CD4-positive, alpha-beta T cell treated with Interleukin-6 for 4 hours (primary cell): ENCODE results near the gene ETV6.
"Not testable (repeated sequence)": the region's sequence is repeated elsewhere in the genome, so short reads cannot be mapped to it uniquely, and the experiment has no call there.

ENCODE experiments used
- DNase-seq: peaks from one replicate; pipeline ENCODE4 v3.0.0-alpha.2; 2020; ENCODE audit warnings: mixed read lengths

Gene ETV6

DNA sequence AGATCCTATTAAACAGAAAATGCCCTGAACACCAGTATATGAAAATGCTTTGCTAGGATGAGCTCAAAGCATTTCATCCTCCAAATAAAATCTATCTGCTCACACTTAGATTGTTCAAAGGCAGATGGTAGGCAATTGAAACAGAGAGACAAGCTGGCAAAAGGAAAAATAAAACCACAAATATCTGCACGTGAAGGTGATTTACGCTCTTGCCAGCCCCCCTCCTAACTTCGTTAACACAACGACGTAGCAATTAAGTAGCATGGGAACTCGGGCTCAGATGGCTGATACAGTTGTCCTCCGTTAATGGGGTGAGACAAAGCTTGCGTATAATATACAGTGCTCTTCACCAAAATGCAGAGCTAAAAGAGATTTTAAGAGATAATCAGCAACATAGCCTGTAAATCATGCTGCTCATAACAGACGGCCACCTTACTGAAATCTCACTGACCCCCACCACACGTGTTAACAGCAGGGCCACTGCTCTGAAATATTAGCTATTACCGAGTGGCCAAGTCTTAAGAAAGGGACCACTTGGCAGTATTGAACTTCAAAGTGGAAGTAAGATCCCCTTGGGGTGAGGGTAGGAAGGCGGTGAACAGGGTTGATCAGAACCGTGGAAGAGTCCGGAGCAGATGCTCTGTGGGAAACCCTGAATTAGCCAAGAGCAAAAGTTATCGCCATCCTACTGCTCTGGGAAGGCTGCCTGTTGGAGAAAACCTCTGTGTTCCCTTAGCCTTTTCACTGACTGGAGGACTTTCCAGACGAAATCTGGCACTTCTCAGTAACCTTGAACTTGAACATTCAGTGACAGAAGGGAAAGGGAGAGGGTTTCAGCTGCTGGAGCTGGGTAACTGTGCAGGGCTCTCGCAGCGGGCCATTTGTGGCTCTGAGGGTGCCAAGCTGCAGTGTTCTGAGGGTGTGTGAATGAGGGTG, 23.1 kb downstream of the ETV6 start:
- no peak for DNase-seq

GRCh38 chr12:11673666-11674461, 24.4 kb downstream of the ETV6 start:
- no peak for DNase-seq

GRCh38 chr12:11674894-11675390, 25.5 kb downstream of the ETV6 start:
- DNase-seq, result no peak

DNA sequence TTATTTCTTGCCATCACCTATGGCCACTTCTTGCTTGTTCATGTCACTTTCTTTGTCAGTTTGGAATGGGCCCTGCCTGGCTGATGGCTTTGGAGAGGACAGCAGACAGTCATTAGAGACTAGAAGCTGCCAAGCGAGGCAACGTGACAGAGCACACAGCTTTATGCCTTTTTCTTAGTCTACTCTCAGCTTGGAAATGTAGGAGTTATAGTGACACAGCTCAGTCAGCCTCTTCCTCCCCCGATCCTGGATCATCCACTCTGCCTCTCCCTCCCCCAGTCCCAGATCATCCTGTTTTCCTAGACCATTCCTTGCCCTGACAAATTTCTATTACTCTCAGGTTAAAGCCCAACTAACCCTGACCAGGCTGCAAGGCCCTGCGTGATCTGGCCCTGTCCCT, 26.6 kb downstream of the ETV6 start:
- no peak for DNase-seq

DNA sequence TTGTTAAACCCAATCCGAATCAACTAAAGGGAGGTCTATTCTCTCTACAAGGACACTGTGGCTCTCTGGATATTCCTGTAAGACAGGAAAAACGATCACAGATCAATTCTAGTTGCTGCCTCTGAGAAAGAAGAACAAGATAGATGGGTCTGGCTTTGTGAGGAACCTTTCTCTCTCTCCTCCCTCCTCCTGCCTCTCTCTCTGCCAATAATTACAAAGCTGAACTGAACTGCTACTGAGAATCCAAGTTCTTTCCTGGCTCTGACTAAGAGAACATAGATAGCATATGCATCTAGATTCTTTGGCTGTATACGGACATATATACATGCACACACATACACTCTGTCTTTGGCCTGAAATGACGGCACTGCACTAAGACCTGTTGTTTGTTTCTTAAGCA, 27.6 kb downstream of the ETV6 start:
- DNase-seq, result no peak

- DNase-seq, result no peak
Observed at GRCh38 chr12:11677752-11678151, 28.3 kb downstream of the ETV6 start.

DNA sequence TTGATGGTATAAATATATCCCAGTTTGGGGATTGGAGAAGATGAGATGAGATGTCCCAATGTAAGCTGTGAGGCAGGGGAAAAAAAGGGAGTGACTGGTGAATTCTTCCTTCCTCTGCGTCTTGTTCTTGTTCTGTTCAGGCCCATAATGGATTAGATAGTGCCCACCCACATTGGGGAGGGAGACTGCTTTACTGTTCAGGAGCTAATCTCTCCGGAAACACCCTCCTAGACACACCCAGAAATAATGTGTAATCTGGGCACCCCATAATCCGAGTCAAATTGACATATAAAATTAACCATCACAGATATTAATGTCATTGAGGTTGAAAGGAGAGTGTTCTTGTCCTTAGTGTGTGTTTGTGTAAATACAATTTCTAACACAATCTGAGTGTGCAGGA, 29.3 kb downstream of the ETV6 start:
- DNase-seq, result no peak

DNA sequence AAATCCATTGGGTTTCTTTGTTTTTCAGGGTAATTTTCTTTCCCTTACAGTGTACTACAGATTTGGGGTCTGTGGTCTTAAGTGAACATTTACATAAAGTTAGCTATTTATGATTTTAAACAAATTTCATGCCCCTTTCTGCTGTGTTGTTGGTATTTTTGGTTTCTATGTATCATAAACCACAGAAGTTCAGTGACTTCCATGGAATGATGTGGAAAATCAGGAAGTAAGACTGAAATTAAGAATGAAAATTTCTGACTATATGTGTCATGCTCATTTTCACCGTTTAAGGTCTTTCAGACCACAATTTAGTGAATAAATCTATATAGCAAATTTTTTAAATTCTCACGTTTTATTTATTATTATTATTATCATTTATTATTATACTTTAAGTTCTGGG, 31.7 kb downstream of the ETV6 start:
- no peak for DNase-seq

GRCh38 chr12:11681695-11682094, 32.2 kb downstream of the ETV6 start:
- DNase-seq, result not testable (repeated sequence)

DNA sequence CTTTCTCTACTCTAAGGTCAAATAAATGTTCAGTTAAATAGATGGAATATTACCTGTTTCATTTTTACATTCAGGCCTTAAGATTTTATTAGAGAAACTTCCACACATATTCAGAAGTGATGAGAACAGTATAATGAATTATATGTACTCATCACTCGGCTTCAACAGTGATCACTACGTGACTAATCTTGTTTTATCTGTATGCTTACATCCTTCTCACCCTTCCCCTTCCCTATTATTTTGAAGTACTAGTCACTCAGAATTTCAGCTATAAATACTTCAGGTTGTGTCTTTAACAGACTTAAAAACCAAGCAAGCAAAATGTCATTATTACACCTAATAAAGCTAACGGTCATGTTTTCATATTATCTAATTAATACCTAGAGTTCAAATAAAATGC, 34.9 kb downstream of the ETV6 start:
- no peak for DNase-seq

- DNase-seq, result no peak
Observed at GRCh38 chr12:11684811-11685210, 35.3 kb downstream of the ETV6 start.

GRCh38 chr12:11685316-11685715, 35.8 kb downstream of the ETV6 start:
- no peak for DNase-seq

- DNase-seq, result no peak
Observed at GRCh38 chr12:11685716-11686115, 36.2 kb downstream of the ETV6 start.

- no peak for DNase-seq
Observed at GRCh38 chr12:11686120-11686519, 36.6 kb downstream of the ETV6 start.

- no peak for DNase-seq
Observed at GRCh38 chr12:11687528-11687927, 38.1 kb downstream of the ETV6 start.

GRCh38 chr12:11688379-11688778, 38.9 kb downstream of the ETV6 start:
- DNase-seq, result no peak

GRCh38 chr12:11688831-11689230, 39.4 kb downstream of the ETV6 start:
- no peak for DNase-seq

DNA sequence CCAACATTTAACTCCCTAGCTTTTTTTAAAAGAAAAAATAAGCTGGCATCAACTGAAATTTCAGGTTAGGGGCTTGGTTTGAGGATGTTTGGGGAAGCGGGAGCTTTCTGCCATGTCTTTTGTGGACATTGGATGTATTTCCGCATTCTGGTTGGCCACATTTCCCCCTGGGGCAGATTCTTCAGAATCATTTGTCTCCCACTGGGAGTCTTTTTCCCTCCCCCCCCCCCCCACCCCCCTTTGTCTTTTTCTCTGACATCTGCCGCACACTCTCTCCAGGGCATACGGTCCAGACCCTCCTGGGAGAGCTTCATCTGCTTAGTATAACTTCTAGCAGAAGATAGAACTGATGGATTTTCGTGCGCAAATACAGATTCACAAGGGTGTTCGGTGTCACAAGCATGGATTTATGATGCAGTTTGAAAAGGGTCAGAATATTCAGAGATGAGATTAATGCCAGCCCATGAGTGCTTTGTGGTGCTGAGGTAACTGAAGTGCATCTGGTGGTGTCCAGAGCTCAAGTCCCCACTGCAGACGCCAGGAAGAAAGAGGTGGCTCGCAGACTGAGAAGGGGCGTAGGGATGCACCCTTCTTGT, 40.2 kb downstream of the ETV6 start:
- no peak for DNase-seq

- DNase-seq, result no peak
Observed at GRCh38 chr12:11693067-11693466, 43.6 kb downstream of the ETV6 start.

GRCh38 chr12:11693601-11694000, 44.1 kb downstream of the ETV6 start:
- no peak for DNase-seq

DNA sequence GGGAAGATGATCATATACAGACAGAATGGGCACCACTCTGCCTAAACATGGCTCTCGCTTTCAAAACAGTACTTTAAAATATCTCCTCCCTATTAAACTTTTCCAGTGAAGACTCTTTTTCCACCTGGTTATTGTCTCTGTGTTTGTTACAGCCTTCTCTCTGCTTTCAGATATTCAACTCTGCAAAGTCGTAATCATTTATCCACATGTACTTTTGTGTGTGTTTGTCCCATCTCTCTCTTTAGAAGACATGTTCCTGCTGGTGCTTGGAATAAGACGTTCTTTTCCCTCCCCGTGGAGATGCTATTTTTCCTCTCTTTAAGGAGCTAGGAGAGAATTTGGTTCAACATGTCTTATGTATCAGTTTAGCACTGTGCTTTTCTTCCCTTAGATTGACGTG, 45.1 kb downstream of the ETV6 start:
- no peak for DNase-seq

GRCh38 chr12:11695321-11695720, 45.8 kb downstream of the ETV6 start:
- no peak for DNase-seq

- no peak for DNase-seq
Observed at GRCh38 chr12:11696084-11696483, 46.6 kb downstream of the ETV6 start.
